Stimulated activated CD4-positive, alpha-beta T cell treated with anti-CD3 and anti-CD28 coated beads, TNF-alpha, amount 100 ng/mL, for 1 hour (primary cell): ENCODE data around the gene LHX1.

Experiments used
- DNase-seq, 3 donors: peaks; one replicate each; pipeline ENCODE4 v3.0.0-alpha.2; 2020; ENCODE audit warnings: low read depth in 3 of 3, low spot score in 1 of 3

The LHX1 gene

GRCh38 chr17:36937001-36937958, at the start of gene LHX1:
LHX1 (plus strand) TSS chr17:36937475; CDS start chr17:36938198, 723 bp downstream.
- DNase-seq, result no peak

GRCh38 chr17:36888236-36888951, 48.9 kb upstream of the LHX1 start:
- no peak for DNase-seq

GRCh38 chr17:36889770-36890349, 47.4 kb upstream of the LHX1 start:
- no peak for DNase-seq

GRCh38 chr17:36890398-36891168, 46.7 kb upstream of the LHX1 start:
- no peak for DNase-seq

- DNase-seq, result no peak
These were observed 45.0 kb upstream of the LHX1 start for GRCh38 chr17:36892112-36892838.

GRCh38 chr17:36894177-36894576, 43.1 kb upstream of the LHX1 start:
- no peak for DNase-seq

GRCh38 chr17:36894925-36895324, 42.4 kb upstream of the LHX1 start:
- no peak for DNase-seq

GRCh38 chr17:36899250-36900159, 37.8 kb upstream of the LHX1 start:
- no peak for DNase-seq

GRCh38 chr17:36900160-36900512, 37.1 kb upstream of the LHX1 start:
- no peak for DNase-seq

GRCh38 chr17:36901506-36901905, 35.8 kb upstream of the LHX1 start:
- no peak for DNase-seq

- DNase-seq, result no peak
These were observed 29.9 kb upstream of the LHX1 start for GRCh38 chr17:36907407-36907806.

- no peak for DNase-seq
These were observed 26.8 kb upstream of the LHX1 start for GRCh38 chr17:36910513-36910912.

- DNase-seq, result no peak
These were observed 26.3 kb upstream of the LHX1 start for GRCh38 chr17:36911001-36911400.

GRCh38 chr17:36913132-36913531, 24.1 kb upstream of the LHX1 start:
- DNase-seq, result no peak

GRCh38 chr17:36918211-36918691, 19.0 kb upstream of the LHX1 start:
- DNase-seq, result no peak

GRCh38 chr17:36919407-36919968, 17.8 kb upstream of the LHX1 start:
- DNase-seq, result no peak

- no peak for DNase-seq
These were observed 17.0 kb upstream of the LHX1 start for GRCh38 chr17:36920032-36921005.
